Measurements from ENCODE around the gene BANP. TPM values are rescaled to one million over a fixed set of nuclear protein-coding genes. Genes with fewer than 3 reads are reported as not detected.
"Not testable (repeated sequence)": the region's sequence is repeated elsewhere in the genome, so short reads cannot be mapped to it uniquely, and the experiment has no call there.

The BANP gene
- total RNA-seq, 3 donors from 2014 or later: 21.9 to 45.4 (median 32.4) TPM

GRCh38 chr16:88108762-88109161, 157.5 kb downstream of the BANP start:
- TF ChIP-seq POLR2AphosphoS5 (IDR thresholded peaks at IDR 0.05) (no peak), CTCF (IDR thresholded peaks at IDR 0.05) (no peak), POLR2A (IDR thresholded peaks at IDR 0.05) (no peak)
- no peak for DNase-seq (ENCODE audit: low spot score in 2 of 2)
- no peaks in the 10 kb centered on the region for H3K27me3 ChIP-seq
- H3K27ac ChIP-seq: no peak overlapping the region
- H3K4me3 ChIP-seq: no peak overlapping the region
- H3K4me1 ChIP-seq: no peaks in the 10 kb centered on the region
- H3K9me3 ChIP-seq: no peaks in the 10 kb centered on the region
- intact Hi-C loops (cut with DNase I; ENCODE audit: low total_unique reads): no loop called here
- H3K36me3 ChIP-seq: no peaks in the 10 kb centered on the region

GRCh38 chr16:88109726-88110621, 158.7 kb downstream of the BANP start:
- H3K4me1 ChIP-seq; H3K36me3 ChIP-seq; H3K9me3 ChIP-seq; H3K27me3 ChIP-seq; DNase-seq (ENCODE audit: low spot score in 2 of 2); H3K27ac ChIP-seq; H3K4me3 ChIP-seq; intact Hi-C loops (cut with DNase I; ENCODE audit: low total_unique reads): not testable (repeated sequence)

GRCh38 chr16:88110875-88111494, 159.8 kb downstream of the BANP start:
- H3K27ac ChIP-seq; DNase-seq (ENCODE audit: low spot score in 2 of 2); intact Hi-C loops (cut with DNase I; ENCODE audit: low total_unique reads); H3K4me3 ChIP-seq; H3K36me3 ChIP-seq; H3K9me3 ChIP-seq; H3K27me3 ChIP-seq; H3K4me1 ChIP-seq: not testable (repeated sequence)

GRCh38 chr16:88111976-88112375, 160.7 kb downstream of the BANP start:
- DNase-seq (ENCODE audit: low spot score in 2 of 2); H3K27ac ChIP-seq; H3K4me3 ChIP-seq; H3K4me1 ChIP-seq; H3K9me3 ChIP-seq; H3K27me3 ChIP-seq; intact Hi-C loops (cut with DNase I; ENCODE audit: low total_unique reads); H3K36me3 ChIP-seq: not testable (repeated sequence)

GRCh38 chr16:88113545-88114045, 162.4 kb downstream of the BANP start:
- H3K9me3 ChIP-seq: no peaks in the 10 kb centered on the region
- TF ChIP-seq POLR2A (IDR thresholded peaks at IDR 0.05) (no peak), POLR2AphosphoS5 (IDR thresholded peaks at IDR 0.05) (no peak), CTCF (IDR thresholded peaks at IDR 0.05) (no peak)
- H3K27me3 ChIP-seq: no peaks in the 10 kb centered on the region
- H3K4me1 ChIP-seq: no peaks in the 10 kb centered on the region
- DNase-seq (ENCODE audit: low spot score in 2 of 2): no peak
- H3K36me3 ChIP-seq: no peaks in the 10 kb centered on the region
- no peak overlapping the region for H3K4me3 ChIP-seq
- no peak overlapping the region for H3K27ac ChIP-seq
- intact Hi-C loops (cut with DNase I; ENCODE audit: low total_unique reads): no loop called here

GRCh38 chr16:88114541-88115228, 163.5 kb downstream of the BANP start:
- H3K27me3 ChIP-seq; H3K4me1 ChIP-seq; intact Hi-C loops (cut with DNase I; ENCODE audit: low total_unique reads); H3K27ac ChIP-seq; H3K9me3 ChIP-seq; H3K36me3 ChIP-seq; DNase-seq (ENCODE audit: low spot score in 2 of 2); H3K4me3 ChIP-seq: not testable (repeated sequence)

- TF ChIP-seq POLR2AphosphoS5 (IDR thresholded peaks at IDR 0.05): no peak
- no peak for TF ChIP-seq CTCF (IDR thresholded peaks at IDR 0.05)
- TF ChIP-seq POLR2A (IDR thresholded peaks at IDR 0.05): no peak
- no peak for DNase-seq (ENCODE audit: low spot score in 2 of 2)
- Histone ChIP-seq H3K4me3 (no peak overlapping the region), H3K27ac (no peak overlapping the region), H3K27me3 (no peaks in the 10 kb centered on the region), H3K9me3 (no peaks in the 10 kb centered on the region), H3K36me3 (no peaks in the 10 kb centered on the region), H3K4me1 (no peaks in the 10 kb centered on the region)
- intact Hi-C loops (cut with DNase I; ENCODE audit: low total_unique reads): no loop called here
Observed at GRCh38 chr16:88116121-88116520, 164.9 kb downstream of the BANP start.

Data from breast epithelium (tissue), 4 donors.